HUES6 (cell line): ENCODE data around the gene PBRM1.

ENCODE experiments used
- H3K27ac ChIP-seq: 2 replicates; pipeline ENCODE4 v1.7.0; 2013; ENCODE audit warnings: low read depth, mild to moderate bottlenecking, low read length, inconsistent platforms
- H3K27me3 ChIP-seq: 2 replicates; pipeline ENCODE4 v1.6.1; 2013; ENCODE audit warnings: low read length; ENCODE audit not compliant: control insufficient read depth, insufficient read depth
- H3K36me3 ChIP-seq: 2 replicates; pipeline ENCODE4 v1.6.1; 2013; ENCODE audit warnings: low read length; ENCODE audit not compliant: control insufficient read depth, insufficient read depth
- H3K4me1 ChIP-seq: 2 replicates; pipeline ENCODE4 v1.6.1; 2013; ENCODE audit warnings: low read length; ENCODE audit not compliant: control insufficient read depth, insufficient read depth
- H3K4me3 ChIP-seq: 2 replicates; pipeline ENCODE4 v1.5.1; 2013; ENCODE audit warnings: low read depth, low read length
- H3K9ac ChIP-seq: one replicate; pipeline ENCODE4 v1.6.1; 2013; ENCODE audit warnings: mild to moderate bottlenecking, low read length
- H3K9me3 ChIP-seq: 2 replicates; pipeline ENCODE4 v1.6.1; 2013; ENCODE audit warnings: low read depth, low read length; ENCODE audit not compliant: control insufficient read depth, insufficient read depth

PBRM1 gene

DNA sequence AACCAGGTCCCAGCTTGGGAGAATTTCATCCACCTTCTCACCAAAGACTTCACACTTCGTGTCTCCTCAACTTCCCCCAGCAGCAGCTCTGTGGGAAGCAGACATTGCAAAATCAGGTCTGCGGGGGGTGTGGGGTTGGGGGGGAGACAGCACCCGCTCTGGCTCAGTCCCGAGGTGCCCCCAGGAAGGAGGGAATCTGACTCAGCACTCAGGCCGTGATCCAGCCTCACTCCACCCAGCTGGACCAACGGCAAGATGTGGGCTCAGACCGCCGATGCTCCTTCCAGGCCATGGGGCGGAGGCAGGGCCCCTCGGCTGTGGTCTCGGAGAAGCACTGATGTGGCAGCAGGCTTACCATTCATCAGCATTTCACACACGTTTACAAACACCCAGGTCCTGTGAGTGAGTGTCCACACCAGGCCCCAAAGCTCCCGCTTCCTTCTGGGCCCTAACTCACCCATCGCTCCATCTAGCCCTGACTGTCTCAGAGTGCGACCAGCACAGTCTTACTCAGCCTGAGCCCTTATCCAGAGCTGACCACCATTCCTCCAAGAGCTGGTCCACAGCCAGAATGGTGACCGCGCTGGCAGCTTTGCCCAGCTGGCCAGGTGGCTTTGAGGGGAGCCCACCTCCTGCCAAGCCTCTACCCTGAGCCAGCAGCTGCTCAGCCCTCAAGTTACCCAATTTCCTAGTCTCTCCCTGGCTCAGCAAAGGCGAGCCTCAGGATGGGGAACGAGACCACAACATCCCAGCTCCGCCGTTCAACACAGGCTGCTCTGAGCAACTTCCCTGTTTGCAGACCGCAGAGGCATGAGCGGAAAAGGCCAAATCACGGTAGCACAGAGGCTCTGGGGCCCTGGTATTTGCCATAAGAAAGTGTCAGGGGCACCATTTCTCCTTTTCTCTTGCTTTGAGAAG, 187.3 kb downstream of the PBRM1 start:
- Histone ChIP-seq H3K9ac (no peak overlapping the region), H3K27ac (no peak overlapping the region)

GRCh38 chr3:52495777-52496602, 189.7 kb downstream of the PBRM1 start:
- no peak overlapping the region for H3K4me3 ChIP-seq
- H3K27me3 ChIP-seq, result no peaks in the 10 kb centered on the region
- H3K9me3 ChIP-seq, result no peaks in the 10 kb centered on the region
- no peaks in the 10 kb centered on the region for H3K4me1 ChIP-seq
- H3K9ac ChIP-seq, result no peak overlapping the region
- H3K27ac ChIP-seq, result no peak overlapping the region
- H3K36me3 ChIP-seq, result peaks cover 23% of the 10 kb centered on the region

More for the DNA sequence above, 187.3 kb downstream of the PBRM1 start:
- no peak overlapping the region for H3K4me3 ChIP-seq
- H3K36me3 ChIP-seq, result no peaks in the 10 kb centered on the region; the same call in 1 of the 2 replicates
- H3K4me1 ChIP-seq, result no peaks in the 10 kb centered on the region
- H3K9me3 ChIP-seq, result no peaks in the 10 kb centered on the region
- H3K27me3 ChIP-seq, result no peaks in the 10 kb centered on the region
